Central memory CD4-positive, alpha-beta T cell (primary cell): ENCODE data around the gene REPIN1.

Source experiments
- DNase-seq: peaks from one replicate; pipeline ENCODE4 v3.0.0; 2022

The REPIN1 gene

DNA sequence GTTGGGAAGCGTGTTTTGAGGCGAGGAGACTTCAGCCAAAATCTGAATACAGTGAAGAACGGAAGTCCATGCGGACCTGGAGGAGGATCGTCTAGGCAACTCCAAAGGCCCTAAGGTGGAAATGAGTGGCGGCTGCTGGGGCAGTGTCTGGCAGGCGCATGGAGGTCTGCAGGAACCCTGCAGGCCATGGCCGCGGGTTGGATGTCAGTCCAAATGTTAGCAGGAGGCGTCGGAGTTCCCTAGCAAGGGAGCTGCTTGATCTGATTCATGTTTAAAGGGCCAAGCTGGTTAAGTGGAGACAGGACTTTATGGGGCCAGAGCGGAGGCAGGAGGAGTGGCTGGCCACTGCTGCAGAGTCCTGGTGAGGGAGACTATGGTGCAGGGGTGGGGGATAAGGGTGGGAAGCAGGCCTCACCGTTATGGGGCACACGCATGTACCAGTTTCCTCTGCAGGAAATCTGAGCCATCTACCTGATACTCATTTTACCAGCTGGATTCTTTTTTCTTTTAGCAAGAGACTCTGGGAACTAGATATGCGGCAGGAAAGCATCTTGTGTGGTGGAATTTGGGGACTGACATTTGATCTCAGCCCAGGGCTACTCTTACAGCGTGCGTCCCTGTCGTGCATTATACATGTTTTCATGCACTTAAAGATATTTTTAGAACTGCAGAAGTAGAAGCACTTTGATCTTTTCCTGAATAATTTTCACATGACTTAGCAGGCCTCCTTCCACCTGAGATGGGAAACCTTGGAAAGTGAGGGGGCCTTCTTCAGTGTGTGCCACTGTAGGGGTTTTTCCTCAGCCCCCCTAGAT, 6.6 kb upstream of the REPIN1 start:
- DNase-seq = no peak

DNA sequence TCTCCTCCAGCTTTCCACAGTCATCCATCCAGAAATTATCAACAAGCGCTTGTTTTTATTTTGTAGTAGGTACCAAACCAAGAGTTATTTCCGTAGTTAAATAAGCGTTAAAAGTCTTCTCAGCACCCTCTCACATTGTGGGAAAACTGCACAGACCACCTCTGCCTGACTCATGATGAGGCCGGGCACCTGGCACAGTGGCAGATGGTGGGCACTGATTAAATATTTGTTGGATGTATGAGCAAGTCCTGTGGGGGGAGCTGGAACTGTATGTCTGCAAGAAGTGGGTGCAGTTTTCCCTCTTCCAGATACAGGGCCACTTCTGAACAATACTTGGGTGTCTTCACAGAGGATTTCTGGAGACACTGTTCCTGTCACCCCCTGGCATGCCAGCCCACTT, 5.3 kb upstream of the REPIN1 start:
- no peak for DNase-seq

DNA sequence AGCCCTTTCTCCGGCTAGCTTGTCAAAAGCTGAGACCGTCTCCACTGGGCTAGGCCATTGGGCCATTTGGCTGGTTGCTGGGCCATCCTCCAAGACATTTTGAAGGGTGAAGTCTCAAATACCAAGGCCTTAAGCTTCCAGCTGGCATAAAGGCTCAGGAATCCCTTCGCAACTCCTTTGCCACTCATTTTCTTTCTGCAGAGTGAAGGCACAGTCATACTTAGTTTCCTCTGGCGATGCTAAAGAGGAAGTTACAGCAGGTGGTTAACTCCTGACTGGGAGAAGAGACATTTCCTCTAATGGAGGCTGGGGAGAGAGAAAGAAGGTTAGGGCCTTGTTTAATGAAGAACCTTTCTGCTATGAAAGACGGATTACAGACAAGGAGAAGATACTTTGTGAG, 4.8 kb upstream of the REPIN1 start:
- no peak for DNase-seq

DNA sequence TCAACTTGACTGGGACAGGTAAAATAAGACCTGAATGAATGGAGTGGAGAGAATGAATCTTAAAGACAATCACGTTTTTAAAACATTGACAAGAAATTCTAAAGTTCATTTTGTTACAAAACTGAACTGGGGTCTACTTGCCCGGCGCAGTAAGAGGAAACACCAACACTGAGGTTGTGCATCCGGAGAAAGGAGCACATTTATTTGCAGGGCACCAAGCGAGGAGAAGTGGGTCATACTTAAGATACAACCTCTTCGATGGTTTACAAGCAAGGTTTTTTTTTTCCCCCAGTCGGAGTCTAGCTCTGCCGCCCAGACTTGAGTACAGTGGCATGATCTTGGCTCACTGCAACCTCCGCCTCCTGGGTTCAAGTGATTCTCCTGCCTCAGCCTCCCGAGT, 3.4 kb upstream of the REPIN1 start:
- no peak for DNase-seq

- DNase-seq = no peak
Measured at GRCh38 chr7:150365673-150366398, 2.8 kb upstream of the REPIN1 start.

DNA sequence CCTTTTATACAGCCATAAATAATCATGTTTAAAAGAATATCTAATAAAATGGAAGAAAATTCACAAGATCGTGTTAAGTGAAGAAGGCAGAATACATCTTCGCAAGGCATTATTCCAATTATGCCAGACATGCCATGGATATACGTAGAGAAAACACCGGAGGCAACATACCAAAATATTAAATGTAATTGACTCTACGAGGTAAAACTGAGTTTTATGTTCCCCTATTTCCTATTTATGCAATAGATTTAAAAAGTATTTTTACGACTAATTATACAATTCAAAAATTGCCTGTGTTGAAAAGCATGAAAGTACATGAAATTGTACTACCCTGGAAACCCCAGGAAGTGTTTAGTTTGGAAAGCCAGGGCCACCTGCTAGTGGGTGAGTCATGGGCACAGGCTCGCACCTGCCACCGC, 936 bp upstream of the REPIN1 start:
- no peak for DNase-seq

GRCh38 chr7:150368884-150369747, 494 bp downstream of the REPIN1 start:
- peak; percentile 61 for DNase-seq

DNA sequence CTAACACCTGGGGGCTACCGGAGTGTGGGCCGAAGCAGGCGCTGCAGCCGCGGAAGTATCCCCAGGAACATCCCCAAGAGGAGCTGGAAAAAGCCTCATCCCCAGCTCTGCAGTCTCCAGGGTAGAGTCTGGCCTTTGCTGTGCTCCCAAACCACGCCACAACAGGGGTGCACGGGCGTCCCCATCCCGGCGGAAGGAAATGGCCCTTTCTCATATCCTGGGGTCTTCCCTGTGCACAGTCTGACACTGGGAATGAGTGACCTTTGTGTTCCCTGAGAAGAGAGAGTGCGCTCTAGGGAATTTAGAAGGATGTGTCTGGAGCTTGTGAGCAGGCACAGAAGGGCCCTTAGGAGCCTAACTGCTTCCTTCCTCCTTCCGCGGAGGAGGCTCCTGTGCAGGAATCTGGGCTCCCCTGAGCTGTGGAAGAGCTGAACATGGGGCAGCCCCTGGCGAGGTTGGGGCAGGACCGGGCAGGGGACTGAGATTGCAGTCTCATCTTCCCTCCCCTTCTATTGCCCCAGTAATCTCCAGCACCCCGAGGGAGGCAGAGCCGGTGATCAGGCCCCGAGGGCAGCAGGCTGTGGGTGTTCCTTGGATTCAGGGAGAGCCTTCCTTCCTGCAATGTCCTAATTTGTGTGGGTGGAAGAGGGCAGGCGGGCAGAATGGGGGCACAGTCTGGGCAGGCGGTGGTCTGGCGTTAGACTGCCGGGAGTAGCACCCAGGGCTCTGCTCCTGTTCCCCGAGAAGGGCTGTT, 1.3 kb downstream of the REPIN1 start:
- no peak for DNase-seq

GRCh38 chr7:150370612-150371071, 2.0 kb downstream of the REPIN1 start:
- DNase-seq = no peak

DNA sequence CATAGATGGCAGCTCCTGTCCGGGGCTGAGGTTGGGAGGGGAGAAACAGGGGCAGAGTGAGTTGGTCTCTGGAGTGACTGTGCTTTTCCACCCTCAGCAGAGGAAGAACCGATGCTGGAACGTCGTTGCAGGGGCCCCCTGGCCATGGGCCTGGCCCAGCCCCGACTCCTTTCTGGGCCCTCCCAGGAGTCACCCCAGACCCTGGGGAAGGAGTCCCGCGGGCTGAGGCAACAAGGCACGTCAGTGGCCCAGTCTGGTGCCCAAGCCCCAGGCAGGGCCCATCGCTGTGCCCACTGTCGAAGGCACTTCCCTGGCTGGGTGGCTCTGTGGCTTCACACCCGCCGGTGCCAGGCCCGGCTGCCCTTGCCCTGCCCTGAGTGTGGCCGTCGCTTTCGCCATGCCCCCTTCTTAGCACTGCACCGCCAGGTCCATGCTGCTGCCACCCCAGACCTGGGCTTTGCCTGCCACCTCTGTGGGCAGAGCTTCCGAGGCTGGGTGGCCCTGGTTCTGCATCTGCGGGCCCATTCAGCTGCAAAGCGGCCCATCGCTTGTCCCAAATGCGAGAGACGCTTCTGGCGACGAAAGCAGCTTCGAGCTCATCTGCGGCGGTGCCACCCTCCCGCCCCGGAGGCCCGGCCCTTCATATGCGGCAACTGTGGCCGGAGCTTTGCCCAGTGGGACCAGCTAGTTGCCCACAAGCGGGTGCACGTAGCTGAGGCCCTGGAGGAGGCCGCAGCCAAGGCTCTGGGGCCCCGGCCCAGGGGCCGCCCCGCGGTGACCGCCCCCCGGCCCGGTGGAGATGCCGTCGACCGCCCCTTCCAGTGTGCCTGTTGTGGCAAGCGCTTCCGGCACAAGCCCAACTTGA, 2.7 kb downstream of the REPIN1 start:
- DNase-seq = no peak

- no peak for DNase-seq
Measured at GRCh38 chr7:150371996-150372270, 3.3 kb downstream of the REPIN1 start.

GRCh38 chr7:150372271-150373048, 3.8 kb downstream of the REPIN1 start:
- DNase-seq = no peak

- DNase-seq = no peak
Measured at GRCh38 chr7:150373049-150373801, 4.6 kb downstream of the REPIN1 start.

- no peak for DNase-seq
Measured at GRCh38 chr7:150374026-150374425, 5.4 kb downstream of the REPIN1 start.

DNA sequence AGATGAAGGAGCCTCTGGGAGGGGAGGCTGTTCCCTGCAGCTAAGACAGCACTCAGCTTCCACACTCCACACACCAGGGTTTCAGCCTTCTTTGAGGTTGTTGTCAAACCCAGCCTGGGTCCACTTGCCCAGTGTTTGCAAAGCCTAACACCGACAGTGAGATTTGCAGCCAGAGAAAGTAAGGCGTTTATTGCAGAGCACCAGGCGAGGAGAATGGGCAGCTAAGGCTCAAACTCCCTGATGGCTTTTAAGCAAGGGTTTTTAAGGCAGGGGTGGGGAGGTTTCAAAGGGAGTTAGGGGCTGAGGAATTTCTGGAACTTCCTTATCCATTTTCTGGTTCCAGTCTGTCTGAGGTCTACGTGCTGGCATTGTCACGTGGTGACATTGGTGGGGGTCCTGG, 5.8 kb downstream of the REPIN1 start:
- no peak for DNase-seq

- peak; percentile 41 for DNase-seq
Measured at GRCh38 chr7:150375662-150376521, 7.3 kb downstream of the REPIN1 start.

GRCh38 chr7:150376560-150376959, 7.9 kb downstream of the REPIN1 start:
- DNase-seq = no peak

GRCh38 chr7:150377196-150377595, 8.6 kb downstream of the REPIN1 start:
- DNase-seq = no peak

- no peak for DNase-seq
Measured at GRCh38 chr7:150377635-150378034, 9.0 kb downstream of the REPIN1 start.
